ENCODE data around the gene CTBP2.

- TF ChIP-seq FOXJ3 (CRISPR knock-in tag; IDR thresholded peaks at IDR 0.05; ENCODE audit: borderline replicate concordance) (no peak), MNT (IDR thresholded peaks at IDR 0.05) (no peak), E2F5 (CRISPR knock-in tag; conservative IDR thresholded peaks at IDR 0.05) (no peak), RNF2 (conservative IDR thresholded peaks at IDR 0.05; ENCODE audit: low read depth) (no peak), EZH2 (conservative IDR thresholded peaks at IDR 0.05; ENCODE audit: low read depth, low read length) (no peak)
These were observed 105.6 kb downstream of the CTBP2 start for GRCh38 chr10:125054669-125055268.

All from HepG2 (cell line).